H9 (cell line): ENCODE measurements around the gene DSG2. TPM values are rescaled to one million over a fixed set of nuclear protein-coding genes. Genes with fewer than 3 reads are reported as not detected.

Experiments
- DNase-seq: peaks from one replicate; pipeline ENCODE4 v3.0.0-alpha.2; 2017
- H2AFZ ChIP-seq: one replicate; pipeline ENCODE4 v1.6.1; 2013; ENCODE audit warnings: mild to moderate bottlenecking, low read length, control low read depth, moderate library complexity
- H2AK5ac ChIP-seq: 2 replicates; pipeline ENCODE4 v1.6.1; 2013; ENCODE audit warnings: low read length, control low read depth, mixed read lengths; ENCODE audit not compliant: insufficient read length
- H2BK120ac ChIP-seq: one replicate; pipeline ENCODE4 v1.6.1; 2013; ENCODE audit warnings: low read depth, mild to moderate bottlenecking, low read length, control low read depth, inconsistent platforms; ENCODE audit not compliant: poor library complexity, severe bottlenecking
- H2BK12ac ChIP-seq: 2 replicates; pipeline ENCODE4 v1.6.1; 2013; ENCODE audit warnings: low read length, control low read depth, mixed read lengths, low read depth; ENCODE audit not compliant: insufficient read length
- H2BK15ac ChIP-seq: 2 replicates; pipeline ENCODE4 v1.6.1; 2013; ENCODE audit warnings: low read depth, low read length, control low read depth
- H2BK20ac ChIP-seq: one replicate; pipeline ENCODE4 v1.6.1; 2013; ENCODE audit warnings: low read depth, mild to moderate bottlenecking, low read length, control low read depth, inconsistent platforms; ENCODE audit not compliant: poor library complexity, severe bottlenecking
- H2BK5ac ChIP-seq: 2 replicates; pipeline ENCODE4 v1.6.1; 2013; ENCODE audit warnings: low read length, control low read depth, mixed read lengths; ENCODE audit not compliant: insufficient read length
- H3K14ac ChIP-seq: 2 replicates; pipeline ENCODE4 v1.6.1; 2013; ENCODE audit warnings: low read length, control low read depth; ENCODE audit not compliant: insufficient read depth
- H3K18ac ChIP-seq: 2 replicates; pipeline ENCODE4 v1.6.1; 2013; ENCODE audit warnings: low read depth, mild to moderate bottlenecking, mixed read lengths, low read length, control low read depth; ENCODE audit not compliant: insufficient read length
- H3K23ac ChIP-seq: 2 replicates; pipeline ENCODE4 v1.6.1; 2013; ENCODE audit warnings: low read length, control low read depth, mixed read lengths, low read depth; ENCODE audit not compliant: insufficient read length
- H3K23me2 ChIP-seq: 2 replicates; pipeline ENCODE4 v1.6.1; 2013; ENCODE audit warnings: low read depth, mild to moderate bottlenecking, mixed read lengths, low read length, control low read depth; ENCODE audit not compliant: insufficient read length, poor library complexity, severe bottlenecking
- H3K27ac ChIP-seq: 2 replicates; pipeline ENCODE4 v1.5.1; 2013; ENCODE audit warnings: low read length, control low read depth, mixed read lengths, low read depth; ENCODE audit not compliant: insufficient read length
- H3K27me3 ChIP-seq: 2 replicates; pipeline ENCODE4 v1.6.1; 2013; ENCODE audit warnings: low read length, control low read depth, inconsistent platforms; ENCODE audit not compliant: insufficient read depth
- H3K4ac ChIP-seq: 2 replicates; pipeline ENCODE4 v1.6.1; 2013; ENCODE audit warnings: low read depth, mild to moderate bottlenecking, control low read depth, inconsistent platforms, low read length, moderate library complexity
- H3K4me1 ChIP-seq: 2 replicates; pipeline ENCODE4 v1.6.1; 2013; ENCODE audit warnings: low read length, control low read depth, inconsistent platforms; ENCODE audit not compliant: insufficient read depth
- H3K4me2 ChIP-seq: 2 replicates; pipeline ENCODE4 v1.6.1; 2013; ENCODE audit warnings: low read length, control low read depth, mixed read lengths; ENCODE audit not compliant: insufficient read length, insufficient read depth
- H3K56ac ChIP-seq: 2 replicates; pipeline ENCODE4 v1.6.1; 2013; ENCODE audit warnings: low read depth, mild to moderate bottlenecking, mixed read lengths, low read length, control low read depth; ENCODE audit not compliant: insufficient read length
- H3K79me1 ChIP-seq: 2 replicates; pipeline ENCODE4 v1.6.1; 2013; ENCODE audit warnings: low read depth, mild to moderate bottlenecking, moderate library complexity, low read length, control low read depth, inconsistent platforms; ENCODE audit not compliant: insufficient read depth, poor library complexity, severe bottlenecking
- H3K79me2 ChIP-seq: 2 replicates; pipeline ENCODE4 v1.6.1; 2013; ENCODE audit warnings: low read length, control low read depth, inconsistent platforms; ENCODE audit not compliant: insufficient read depth
- H3K9ac ChIP-seq: 2 replicates; pipeline ENCODE4 v1.6.1; 2013; ENCODE audit warnings: low read length, control low read depth, mixed read lengths; ENCODE audit not compliant: insufficient read length; ENCODE audit errors: extremely low read depth
- H3K9me3 ChIP-seq: one replicate; pipeline ENCODE4 v1.6.1; 2013; ENCODE audit warnings: low read depth, low read length, inconsistent platforms; ENCODE audit not compliant: control insufficient read depth
- H3T11ph ChIP-seq: one replicate; pipeline ENCODE4 v1.6.1; 2013; ENCODE audit warnings: mild to moderate bottlenecking, low read length, control low read depth, inconsistent platforms
- H4K20me1 ChIP-seq: one replicate; pipeline ENCODE4 v1.6.1; 2013; ENCODE audit not compliant: control insufficient read depth, insufficient read length, insufficient read depth
- H4K5ac ChIP-seq: 2 replicates; pipeline ENCODE4 v1.6.1; 2013; ENCODE audit warnings: low read depth, mild to moderate bottlenecking, mixed read lengths, low read length, control low read depth; ENCODE audit not compliant: insufficient read length
- H4K8ac ChIP-seq: replicated peaks from 2 replicates; pipeline ENCODE4 v1.6.1; 2013; ENCODE audit warnings: low read length, control low read depth, mixed read lengths, low read depth; ENCODE audit not compliant: insufficient read length
- H4K91ac ChIP-seq: 2 replicates; pipeline ENCODE4 v1.6.1; 2013; ENCODE audit warnings: low read depth, mild to moderate bottlenecking, moderate library complexity, mixed read lengths, low read length, control low read depth; ENCODE audit not compliant: insufficient read length
- H3K27ac Mint-ChIP-seq, 3 experiments: 2 replicates in 2 of 3; 3 replicates in 1 of 3; pipeline ENCODE4 v1.8.0; 2020 to 2021; ENCODE audit warnings: mixed read lengths in 3 of 3, mild to moderate bottlenecking in 1 of 3, moderate library complexity in 1 of 3
- H3K27me3 Mint-ChIP-seq: 2 replicates; pipeline ENCODE4 v1.8.0; 2021; ENCODE audit warnings: low read depth, mild to moderate bottlenecking, moderate library complexity, mixed read lengths
- H3K36me3 Mint-ChIP-seq, 3 experiments: 2 replicates in 2 of 3; 3 replicates in 1 of 3; pipeline ENCODE4 v1.8.0; 2020 to 2021; ENCODE audit warnings: low read depth in 3 of 3, mixed read lengths in 3 of 3; ENCODE audit not compliant: insufficient read depth in 1 of 3
- H3K4me1 Mint-ChIP-seq, 2 experiments: 2 replicates each; pipeline ENCODE4 v1.8.0; 2020; ENCODE audit warnings: mixed read lengths in 2 of 2
- H3K4me3 Mint-ChIP-seq, 2 experiments: 2 replicates in 1 of 2; 3 replicates in 1 of 2; pipeline ENCODE4 v1.8.0; 2020 to 2021; ENCODE audit warnings: mild to moderate bottlenecking in 2 of 2, mixed read lengths in 2 of 2, moderate library complexity in 1 of 2
- H3K9me3 Mint-ChIP-seq, 2 experiments: 2 replicates in 1 of 2; 3 replicates in 1 of 2; pipeline ENCODE4 v1.8.0; 2020; ENCODE audit warnings: mild to moderate bottlenecking in 2 of 2, mixed read lengths in 2 of 2, moderate library complexity in 1 of 2
- WGBS: extraction: QIAGEN DNeasy Blood & Tissue Kit; methylation state at CpG from one replicate; pipeline ENCODE4 v1.1.7; 2013; ENCODE audit warnings: missing lambda C conversion rate, low lambda C conversion rate, mixed read lengths; ENCODE audit not compliant: insufficient read length; ENCODE audit errors: extremely low coverage; 5-methylcytosine and 5-hydroxymethylcytosine counted together
- total RNA-seq: library from RNA; stranded (reverse); gene quantifications from 2 replicates; pipeline ENCODE4 v1.2.1, GENCODE V29; 2021
- TF ChIP-seq, protein P1 (sequence below): fragments of 200-600 bp; sonication (generic); conservative IDR thresholded peaks from 3 replicates; pipeline ENCODE4 v1.8.0; 2021; ENCODE audit warnings: antibody characterized with exemption, mild to moderate bottlenecking

The DSG2 gene
- total RNA-seq, 1 experiment from 2014 or later = 107 TPM

DNA sequence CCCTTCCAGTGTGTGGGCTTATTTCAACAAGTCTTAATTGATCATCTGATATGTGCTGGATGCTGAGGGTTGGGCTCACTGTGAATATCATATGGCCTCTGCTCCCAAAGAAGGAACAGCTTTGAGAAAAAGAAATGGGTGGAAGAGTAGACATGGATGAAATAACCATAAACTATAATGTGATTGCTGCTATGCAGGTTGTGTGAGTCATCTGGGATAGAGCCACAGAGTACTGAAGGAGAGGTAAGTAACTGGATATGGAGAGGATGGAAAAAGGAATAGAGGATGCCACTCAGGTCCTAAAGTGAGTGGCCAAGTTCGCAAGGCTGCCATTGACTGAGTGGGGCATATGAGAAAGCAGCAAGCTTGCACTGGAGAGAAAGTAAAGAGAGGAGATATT is 8.7 kb upstream of the DSG2 start:
- H3K18ac ChIP-seq = no peak overlapping the region
- no peak for DNase-seq
- H3K4ac ChIP-seq = no peak overlapping the region
- H3K27me3 Mint-ChIP-seq = no peaks in the 10 kb centered on the region
- H3K27ac Mint-ChIP-seq = no peak overlapping the region
- no peak overlapping the region for H4K8ac ChIP-seq
- no peak overlapping the region for H2BK12ac ChIP-seq
- no peaks in the 10 kb centered on the region for H3K9me3 ChIP-seq
- H3K36me3 Mint-ChIP-seq = no peaks in the 10 kb centered on the region
- peaks cover 0 to 7% of the 10 kb centered on the region in 2 experiments; a peak in 3 of 4 replicates for H3K4me1 Mint-ChIP-seq
- H3K27me3 ChIP-seq = no peaks in the 10 kb centered on the region
- no peaks in the 10 kb centered on the region for H3K79me1 ChIP-seq
- no peak overlapping the region for H3K4me2 ChIP-seq
- no peak overlapping the region for H3K9ac ChIP-seq
- TF ChIP-seq, protein P1, sequence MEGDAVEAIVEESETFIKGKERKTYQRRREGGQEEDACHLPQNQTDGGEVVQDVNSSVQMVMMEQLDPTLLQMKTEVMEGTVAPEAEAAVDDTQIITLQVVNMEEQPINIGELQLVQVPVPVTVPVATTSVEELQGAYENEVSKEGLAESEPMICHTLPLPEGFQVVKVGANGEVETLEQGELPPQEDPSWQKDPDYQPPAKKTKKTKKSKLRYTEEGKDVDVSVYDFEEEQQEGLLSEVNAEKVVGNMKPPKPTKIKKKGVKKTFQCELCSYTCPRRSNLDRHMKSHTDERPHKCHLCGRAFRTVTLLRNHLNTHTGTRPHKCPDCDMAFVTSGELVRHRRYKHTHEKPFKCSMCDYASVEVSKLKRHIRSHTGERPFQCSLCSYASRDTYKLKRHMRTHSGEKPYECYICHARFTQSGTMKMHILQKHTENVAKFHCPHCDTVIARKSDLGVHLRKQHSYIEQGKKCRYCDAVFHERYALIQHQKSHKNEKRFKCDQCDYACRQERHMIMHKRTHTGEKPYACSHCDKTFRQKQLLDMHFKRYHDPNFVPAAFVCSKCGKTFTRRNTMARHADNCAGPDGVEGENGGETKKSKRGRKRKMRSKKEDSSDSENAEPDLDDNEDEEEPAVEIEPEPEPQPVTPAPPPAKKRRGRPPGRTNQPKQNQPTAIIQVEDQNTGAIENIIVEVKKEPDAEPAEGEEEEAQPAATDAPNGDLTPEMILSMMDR = no peak
- H2BK20ac ChIP-seq = no peak overlapping the region
- no peak overlapping the region for H3T11ph ChIP-seq
- H3K23me2 ChIP-seq = no peaks in the 10 kb centered on the region
- H4K20me1 ChIP-seq = no peaks in the 10 kb centered on the region
- H4K91ac ChIP-seq = no peak overlapping the region
- no peak overlapping the region for H2BK120ac ChIP-seq
- H2BK5ac ChIP-seq = no peak overlapping the region
- H3K4me3 Mint-ChIP-seq = no peak overlapping the region
- H2BK15ac ChIP-seq = no peak overlapping the region
- no peak overlapping the region for H2AFZ ChIP-seq
- H2AK5ac ChIP-seq = no peak overlapping the region
- no peak overlapping the region for H3K27ac ChIP-seq
- no peaks in the 10 kb centered on the region for H3K4me1 ChIP-seq
- H3K23ac ChIP-seq = no peak overlapping the region
- no peaks in the 10 kb centered on the region for H3K79me2 ChIP-seq
- no peak overlapping the region for H3K56ac ChIP-seq
- H3K14ac ChIP-seq = no peak overlapping the region
- no peak overlapping the region for H4K5ac ChIP-seq
- no peaks in the 10 kb centered on the region for H3K9me3 Mint-ChIP-seq
- WGBS = no CpG with 5 or more reads among the region's 1 CpG
